OCI-LY1 (cell line): ENCODE measurements around the gene CCDC190.

Source experiments
- H2AFZ ChIP-seq: fragments of 200-600 bp; sonication (generic), shearing (Covaris generic); 2 replicates; pipeline ENCODE4 v1.6.0; 2014; ENCODE audit warnings: antibody characterized with exemption, mild to moderate bottlenecking, low read length
- H3F3A ChIP-seq: fragments of 200-600 bp; sonication (generic), shearing (Covaris generic); 2 replicates; pipeline ENCODE4 v1.6.0; 2014; ENCODE audit warnings: mild to moderate bottlenecking, antibody characterized with exemption, low read length, moderate library complexity; ENCODE audit not compliant: insufficient read depth
- H3K27ac ChIP-seq: fragments of 200-600 bp; sonication (generic); 2 replicates; pipeline ENCODE4 v1.5.1; 2014; ENCODE audit warnings: low read length, mixed run types, mild to moderate bottlenecking, low read depth; ENCODE audit not compliant: poor library complexity, severe bottlenecking
- H3K27me3 ChIP-seq: fragments of 200-600 bp; sonication (generic); 2 replicates; pipeline ENCODE4 v1.6.0; 2014; ENCODE audit warnings: antibody characterized with exemption, mild to moderate bottlenecking, low read length, moderate library complexity; ENCODE audit not compliant: insufficient read depth
- H3K36me3 ChIP-seq: fragments of 200-600 bp; sonication (generic); 2 replicates; pipeline ENCODE4 v1.6.1; 2014; ENCODE audit warnings: mild to moderate bottlenecking, antibody characterized with exemption, low read length, moderate library complexity, mixed read lengths; ENCODE audit not compliant: insufficient read depth
- H3K4me1 ChIP-seq: fragments of 200-600 bp; sonication (generic); 2 replicates; pipeline ENCODE4 v1.5.1; 2014; ENCODE audit warnings: mild to moderate bottlenecking, low read length, moderate library complexity; ENCODE audit not compliant: insufficient read depth, severe bottlenecking
- H3K4me2 ChIP-seq: fragments of 200-600 bp; sonication (generic), shearing (Covaris generic); 2 replicates; pipeline ENCODE4 v1.6.1; 2014; ENCODE audit warnings: low read length
- H3K4me3 ChIP-seq: fragments of 200-600 bp; sonication (generic); 2 replicates; pipeline ENCODE4 v1.5.1; 2014; ENCODE audit warnings: low read length, low read depth, mild to moderate bottlenecking, mixed read lengths; ENCODE audit not compliant: poor library complexity, severe bottlenecking
- H3K79me2 ChIP-seq: fragments of 200-600 bp; shearing (Covaris generic); 2 replicates; pipeline ENCODE4 v1.6.1; 2016; ENCODE audit warnings: mixed run types, low read length, mixed read lengths; ENCODE audit not compliant: insufficient read depth
- H3K9ac ChIP-seq: fragments of 200-600 bp; sonication (generic), shearing (Covaris generic); 2 replicates; pipeline ENCODE4 v1.6.1; 2014; ENCODE audit warnings: mild to moderate bottlenecking, low read length, mixed read lengths
- H3K9me2 ChIP-seq: fragments of 200-600 bp; sonication (generic), shearing (Covaris generic); 2 replicates; pipeline ENCODE4 v1.6.1; 2014; ENCODE audit warnings: low read depth, mild to moderate bottlenecking, low read length, mixed read lengths
- H3K9me3 ChIP-seq: fragments of 200-600 bp; shearing (Covaris generic); 2 replicates; pipeline ENCODE4 v1.6.1; 2014; ENCODE audit warnings: low read length, mixed read lengths
- H4K20me1 ChIP-seq: fragments of 200-600 bp; sonication (generic), shearing (Covaris generic); 2 replicates; pipeline ENCODE4 v1.6.0; 2016; ENCODE audit warnings: mild to moderate bottlenecking, low read length; ENCODE audit not compliant: insufficient read depth
- CTCF ChIP-seq: fragments of 200-600 bp; sonication (generic), shearing (Covaris generic); IDR thresholded peaks from 2 replicates; pipeline ENCODE4 v1.5.1; 2017; ENCODE audit warnings: mild to moderate bottlenecking, antibody characterized with exemption, low read length, moderate library complexity, mixed read lengths
- EZH2 ChIP-seq: fragments of 200-600 bp; sonication (generic), shearing (Covaris generic); IDR thresholded peaks from 2 replicates; pipeline ENCODE4 v1.8.0; 2017; ENCODE audit warnings: borderline replicate concordance, mixed run types, mild to moderate bottlenecking, antibody characterized with exemption, low read length, moderate library complexity, mixed read lengths

Gene CCDC190

GRCh38 chr1:162902416-162902815 is 41.4 kb upstream of the CCDC190 start:
- Histone ChIP-seq H3K79me2 (no peaks in the 10 kb centered on the region), H4K20me1 (no peaks in the 10 kb centered on the region), H3K36me3 (no peaks in the 10 kb centered on the region), H3K4me1 (no peaks in the 10 kb centered on the region), H3K27ac (no peak overlapping the region), H2AFZ (no peak overlapping the region), H3F3A (no peaks in the 10 kb centered on the region), H3K4me3 (no peak overlapping the region), H3K4me2 (no peak overlapping the region), H3K9me3 (no peaks in the 10 kb centered on the region), H3K9ac (no peak overlapping the region), H3K27me3 (no peaks in the 10 kb centered on the region; the same call in 1 of the 2 replicates), H3K9me2 (no peaks in the 10 kb centered on the region)
- TF ChIP-seq EZH2 (no peak), CTCF (no peak)

- no peaks in the 10 kb centered on the region; the same call in 1 of the 2 replicates for H3K27me3 ChIP-seq
- no peak overlapping the region for H3K27ac ChIP-seq
- H3F3A ChIP-seq, result no peaks in the 10 kb centered on the region
- H3K9ac ChIP-seq, result no peak overlapping the region
- no peak overlapping the region for H3K4me3 ChIP-seq
- H3K9me3 ChIP-seq, result no peaks in the 10 kb centered on the region
- no peaks in the 10 kb centered on the region for H3K79me2 ChIP-seq
- TF ChIP-seq EZH2, result no peak
- TF ChIP-seq CTCF, result no peak
- H3K36me3 ChIP-seq, result no peaks in the 10 kb centered on the region
- no peaks in the 10 kb centered on the region for H3K9me2 ChIP-seq
- no peaks in the 10 kb centered on the region for H3K4me1 ChIP-seq
- no peak overlapping the region for H3K4me2 ChIP-seq
- no peak overlapping the region for H2AFZ ChIP-seq
- no peaks in the 10 kb centered on the region for H4K20me1 ChIP-seq
Observed at GRCh38 chr1:162901243-162901642, 40.3 kb upstream of the CCDC190 start.

GRCh38 chr1:162899422-162900146 is 38.6 kb upstream of the CCDC190 start:
- H3K27ac ChIP-seq, result no peak overlapping the region
- no peak overlapping the region for H3K9ac ChIP-seq

More at GRCh38 chr1:162899422-162900146, 38.6 kb upstream of the CCDC190 start:
- no peaks in the 10 kb centered on the region; the same call in 1 of the 2 replicates for H3K27me3 ChIP-seq
- no peaks in the 10 kb centered on the region for H4K20me1 ChIP-seq
- H3K9me3 ChIP-seq, result no peaks in the 10 kb centered on the region
- H3K4me3 ChIP-seq, result no peak overlapping the region
- H3K36me3 ChIP-seq, result no peaks in the 10 kb centered on the region
- H2AFZ ChIP-seq, result no peak overlapping the region
- no peak for TF ChIP-seq CTCF
- TF ChIP-seq EZH2, result no peak
- H3K9me2 ChIP-seq, result no peaks in the 10 kb centered on the region
- no peaks in the 10 kb centered on the region for H3K4me1 ChIP-seq
- no peaks in the 10 kb centered on the region for H3K79me2 ChIP-seq
- H3K4me2 ChIP-seq, result no peak overlapping the region
- no peaks in the 10 kb centered on the region for H3F3A ChIP-seq
